Cardiac muscle cell (in vitro differentiated cells and primary cell): ENCODE results near the gene GPATCH3. TPM values are rescaled to one million over a fixed set of nuclear protein-coding genes. Genes with fewer than 3 reads are reported as not detected.

Source experiments
- DNase-seq, 2 donors: peaks; one replicate each; pipeline versions ENCODE4 v3.0.0 to v3.0.0-alpha.2; 2010 to 2017; ENCODE audit warnings: low read depth in 1 of 2, low spot score in 1 of 2
- H3K27ac ChIP-seq: fragments of 200-600 bp; sonication (generic); 2 replicates; pipeline ENCODE4 v1.5.1; 2016
- H3K27me3 ChIP-seq: fragments of 200-600 bp; sonication (generic); 2 replicates; pipeline ENCODE4 v1.6.0; 2016; ENCODE audit warnings: control low read depth
- H3K36me3 ChIP-seq: fragments of 200-600 bp; sonication (generic); 2 replicates; pipeline ENCODE4 v1.5.1; 2016; ENCODE audit warnings: control low read depth
- H3K4me1 ChIP-seq: fragments of 200-600 bp; sonication (generic); 2 replicates; pipeline ENCODE4 v1.8.1; 2017; ENCODE audit warnings: low read depth, mild to moderate bottlenecking, mixed run types
- H3K4me3 ChIP-seq: fragments of 200-600 bp; sonication (generic); 2 replicates; pipeline ENCODE4 v1.5.1; 2016; ENCODE audit warnings: mild to moderate bottlenecking
- H3K9me3 ChIP-seq: fragments of 200-600 bp; sonication (generic); 2 replicates; pipeline ENCODE4 v1.5.1; 2017; ENCODE audit warnings: low read depth, mild to moderate bottlenecking, control low read depth
- CTCF ChIP-seq: IDR thresholded peaks from 2 replicates; pipeline ENCODE4 v1.5.1; 2012; ENCODE audit warnings: low read depth, mild to moderate bottlenecking, low read length
- polyA plus RNA-seq: library from polyadenylated mRNA; unstranded; fragments of >200 nt; fragmentation: Nextera tagmentation; extraction: Ambion mirVana; gene quantifications from 2 replicates; pipeline ENCODE4 v1.2.1, GENCODE V29; 2016
- total RNA-seq: library from RNA; depleted of rRNA; stranded (reverse); fragments of >200 nt; gene quantifications from 2 replicates; pipeline ENCODE4 v1.2.3, GENCODE V29; 2016

GPATCH3 gene
- total and polyA plus RNA-seq, 2 experiments from 2014 or later = 16.1 TPM

GRCh38 chr1:26936823-26937222 is 36.6 kb upstream of the GPATCH3 start:
- no peaks in the 10 kb centered on the region for H3K4me1 ChIP-seq
- no peak overlapping the region for H3K4me3 ChIP-seq
- no peak for TF ChIP-seq CTCF
- H3K9me3 ChIP-seq = no peaks in the 10 kb centered on the region
- peaks cover 6% of the 10 kb centered on the region for H3K36me3 ChIP-seq
- no peaks in the 10 kb centered on the region for H3K27me3 ChIP-seq
- DNase-seq = no peak
- no peak overlapping the region for H3K27ac ChIP-seq

GRCh38 chr1:26932531-26932930 is 32.3 kb upstream of the GPATCH3 start:
- H3K27me3 ChIP-seq = no peaks in the 10 kb centered on the region
- no peak overlapping the region for H3K4me3 ChIP-seq
- H3K27ac ChIP-seq = no peak overlapping the region
- H3K4me1 ChIP-seq = no peaks in the 10 kb centered on the region
- DNase-seq = no peak
- no peaks in the 10 kb centered on the region for H3K9me3 ChIP-seq
- TF ChIP-seq CTCF = no peak
- peaks cover 19% of the 10 kb centered on the region for H3K36me3 ChIP-seq

- H3K27ac ChIP-seq = no peak overlapping the region
These were observed 23.4 kb upstream of the GPATCH3 start for GRCh38 chr1:26923711-26924110.

GRCh38 chr1:26922901-26923300 is 22.6 kb upstream of the GPATCH3 start:
- peaks cover 24% of the 10 kb centered on the region for H3K36me3 ChIP-seq
- H3K27me3 ChIP-seq = no peaks in the 10 kb centered on the region
- no peak for DNase-seq
- no peaks in the 10 kb centered on the region for H3K9me3 ChIP-seq
- peaks cover 9% of the 10 kb centered on the region for H3K4me1 ChIP-seq
- H3K4me3 ChIP-seq = peak overlapping the region; percentile 45
- no peak for TF ChIP-seq CTCF
- H3K27ac ChIP-seq = no peak overlapping the region

More at GRCh38 chr1:26923711-26924110, 23.4 kb upstream of the GPATCH3 start:
- Histone ChIP-seq H3K36me3 (peaks cover 27% of the 10 kb centered on the region), H3K27me3 (no peaks in the 10 kb centered on the region), H3K9me3 (no peaks in the 10 kb centered on the region), H3K4me3 (no peak overlapping the region), H3K4me1 (peaks cover 9% of the 10 kb centered on the region)
- no peak for TF ChIP-seq CTCF
- peak in 1 of 2 donors; percentile 26 for DNase-seq

- Histone ChIP-seq H3K4me3 (peak overlapping the region; percentile 45), H3K4me1 (peaks cover 9% of the 10 kb centered on the region), H3K9me3 (no peaks in the 10 kb centered on the region), H3K27ac (peak overlapping the region; percentile 74), H3K36me3 (peaks cover 19% of the 10 kb centered on the region), H3K27me3 (no peaks in the 10 kb centered on the region)
- no peak for DNase-seq
- no peak for TF ChIP-seq CTCF
These were observed 22.1 kb upstream of the GPATCH3 start for GRCh38 chr1:26922431-26922729.
